Naive thymus-derived CD4-positive, alpha-beta T cell (primary cell): Measurements from ENCODE around the gene ERMP1. TPM values are rescaled to one million over a fixed set of nuclear protein-coding genes. Genes with fewer than 3 reads are reported as not detected.

Experiments used
- ATAC-seq: fragments of 150-1000 bp; cut with Tn5 transposase; 2 replicates; pipeline ENCODE4 v1.10.0; 2021; ENCODE audit warnings: mild to moderate bottlenecking, moderate library complexity
- CTCF ChIA-PET: fragments of 350-600 bp; sonication (Branson Sonifier 250); formaldehyde crosslinking; loops from one replicate; lab custom pipeline; 2021; ENCODE audit warnings: antibody characterized with exemption; lab: Charles Lee
- POLR2A ChIA-PET: fragments of 350-600 bp; sonication (Branson Sonifier 250); formaldehyde crosslinking; loops from one replicate; lab custom pipeline; 2021; ENCODE audit warnings: antibody characterized with exemption, inconsistent platforms; lab: Charles Lee
- DNase-seq, 9 donors: peaks; one replicate each; pipeline versions ENCODE4 v3.0.0 to v3.0.0-alpha.2; 2020 to 2022; ENCODE audit warnings: mixed read lengths in 1 of 9
- H3K27ac ChIP-seq: one replicate; pipeline ENCODE4 v1.7.0; 2013; ENCODE audit warnings: mild to moderate bottlenecking, low read depth, low read length, moderate library complexity
- H3K27me3 ChIP-seq, 2 donors: one replicate each; pipeline ENCODE4 v1.7.0; 2013; ENCODE audit warnings: low read length in 2 of 2, mild to moderate bottlenecking in 2 of 2, moderate library complexity in 2 of 2; ENCODE audit not compliant: control insufficient read depth in 2 of 2, insufficient read depth in 2 of 2
- H3K36me3 ChIP-seq, 3 experiments: 1 replicate in 2 of 3; 2 replicates in 1 of 3; pipeline ENCODE4 v1.7.0; 2013; ENCODE audit warnings: low read length in 3 of 3, mild to moderate bottlenecking in 3 of 3, moderate library complexity in 1 of 3; ENCODE audit not compliant: insufficient read depth in 3 of 3, control insufficient read depth in 2 of 3
- H3K4me1 ChIP-seq, 2 donors: one replicate each; pipeline ENCODE4 v1.7.0; 2013; ENCODE audit warnings: low read length in 2 of 2, mild to moderate bottlenecking in 2 of 2, moderate library complexity in 1 of 2; ENCODE audit not compliant: control insufficient read depth in 2 of 2, insufficient read depth in 2 of 2
- H3K4me3 ChIP-seq: 2 replicates; pipeline ENCODE4 v1.7.0; 2013; ENCODE audit warnings: mild to moderate bottlenecking, low read length
- H3K9me3 ChIP-seq, 3 experiments: 1 replicate in 2 of 3; 2 replicates in 1 of 3; pipeline ENCODE4 v1.7.0; 2013; ENCODE audit warnings: low read length in 3 of 3; ENCODE audit not compliant: control insufficient read depth in 2 of 3
- H3K27ac Mint-ChIP-seq, 9 donors: one replicate each; pipeline ENCODE4 v1.8.0; 2020 to 2022; ENCODE audit warnings: mixed read lengths in 9 of 9, mild to moderate bottlenecking in 8 of 9, moderate library complexity in 5 of 9, inconsistent platforms in 2 of 9
- H3K27me3 Mint-ChIP-seq, 5 donors: one replicate each; pipeline ENCODE4 v1.8.0; 2021 to 2022; ENCODE audit warnings: mixed read lengths in 5 of 5, mild to moderate bottlenecking in 1 of 5
- H3K36me3 Mint-ChIP-seq, 5 donors: one replicate each; pipeline ENCODE4 v1.8.0; 2020 to 2022; ENCODE audit warnings: mixed read lengths in 5 of 5, mild to moderate bottlenecking in 3 of 5, inconsistent platforms in 1 of 5
- H3K4me1 Mint-ChIP-seq, 7 donors: one replicate each; pipeline ENCODE4 v1.8.0; 2020 to 2022; ENCODE audit warnings: mixed read lengths in 7 of 7, mild to moderate bottlenecking in 3 of 7, inconsistent platforms in 1 of 7
- H3K4me3 Mint-ChIP-seq, 10 donors: one replicate each; pipeline ENCODE4 v1.8.0; 2020 to 2022; ENCODE audit warnings: mild to moderate bottlenecking in 10 of 10, mixed read lengths in 10 of 10, moderate library complexity in 6 of 10, inconsistent platforms in 2 of 10
- H3K9me3 Mint-ChIP-seq, 11 donors: one replicate each; pipeline ENCODE4 v1.8.0; 2020 to 2022; ENCODE audit warnings: mixed read lengths in 11 of 11, mild to moderate bottlenecking in 4 of 11, inconsistent platforms in 1 of 11, moderate library complexity in 1 of 11
- intact Hi-C, 2 donors: fragments of 100-400 bp; cut with micrococcal nuclease; formaldehyde crosslinking; loops; one replicate each; pipeline ENCODE4 v1.15.1; 2023
- polyA plus RNA-seq, 2 donors: library from polyadenylated mRNA; unstranded; fragments of 300-500 nt; fragmentation: Illumina TruSeq; gene quantifications; one replicate each; pipeline ENCODE4 v1.2.3, GENCODE V29; 2021
- total RNA-seq, 6 experiments: library from RNA in 5 of 6; stranded (reverse) in 5 of 6; gene quantifications; 1 replicate in 5 of 6; 2 replicates in 1 of 6; pipeline ENCODE4 v1.2.3 and lab custom pipeline; 2021 to 2026

The ERMP1 gene
- total and polyA plus RNA-seq, 7 experiments from 2014 or later = 7.3 to 37.1 (median 13.0) TPM

GRCh38 chr9:5850724-5851122, 17.8 kb upstream of the ERMP1 start:
- Histone ChIP-seq H3K36me3 (no peaks in the 10 kb centered on the region), H3K27me3 (no peaks in the 10 kb centered on the region), H3K4me3 (no peak overlapping the region), H3K4me1 (peaks cover 3 to 11% of the 10 kb centered on the region in 2 donors), H3K9me3 (no peaks in the 10 kb centered on the region), H3K27ac (no peak overlapping the region)
- DNase-seq = no peak
- peaks cover 0 to 9% (median 0%) of the 10 kb centered on the region in 11 donors for H3K9me3 Mint-ChIP-seq
- H3K27me3 Mint-ChIP-seq = no peaks in the 10 kb centered on the region
- H3K4me1 Mint-ChIP-seq = peaks cover 19 to 68% (median 45%) of the 10 kb centered on the region in 7 donors
- H3K36me3 Mint-ChIP-seq = peaks cover 3 to 59% (median 6%) of the 10 kb centered on the region in 5 donors
- CTCF ChIA-PET = interaction anchor here (0.6 to 1.2 kb wide), 3 partner anchors 19 to 260 kb away, joined by 3 read pairs; no protein-coding TSS in a partner anchor
- peak overlapping the region in 1 of 10 donors; percentile 44 for H3K4me3 Mint-ChIP-seq
- POLR2A ChIA-PET = interaction anchor here (2.4 kb wide), 1 partner anchor 9 kb away, joined by 10 read pairs; no protein-coding TSS in a partner anchor
- intact Hi-C loops = loop anchor here (1.0 to 2.0 kb wide), 3 partner anchors 7 to 18 kb away; partner anchors contain the start of gene ERMP1 (in 1 of the 2)
- no peak for ATAC-seq
- H3K27ac Mint-ChIP-seq = peak overlapping the region in 6 of 9 donors; percentile 1 to 83 (median 57)

DNA sequence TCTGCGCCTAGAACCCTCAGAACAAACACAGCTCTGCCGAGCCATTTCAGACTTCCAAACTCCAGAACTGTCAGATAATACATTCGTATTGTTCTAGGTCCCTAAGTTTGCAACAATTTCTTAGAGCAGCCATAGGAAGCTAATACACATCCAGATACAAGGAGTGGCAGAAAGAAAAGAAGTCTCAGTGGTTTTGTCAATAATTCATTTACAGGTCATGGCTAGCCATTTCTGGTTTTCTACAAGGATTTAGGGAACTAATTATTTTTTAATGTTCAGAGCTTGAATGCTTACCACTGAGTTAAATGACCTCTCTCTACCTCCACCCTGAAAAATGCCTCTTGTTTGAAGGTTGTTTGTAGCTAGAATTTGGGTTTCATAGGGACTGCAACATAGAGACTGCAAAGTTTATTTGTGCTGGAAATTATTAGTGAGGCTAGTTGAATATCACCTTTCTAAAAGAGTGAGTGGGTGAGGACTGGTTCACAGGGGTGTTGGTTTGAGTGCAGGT, 15.5 kb upstream of the ERMP1 start:
- Histone ChIP-seq H3K27me3 (no peaks in the 10 kb centered on the region), H3K36me3 (no peaks in the 10 kb centered on the region), H3K9me3 (no peaks in the 10 kb centered on the region), H3K4me3 (no peak overlapping the region), H3K4me1 (peaks cover 23 to 32% of the 10 kb centered on the region in 2 donors), H3K27ac (no peak overlapping the region)
- CTCF ChIA-PET = no interaction called here
- intact Hi-C loops = loop anchor here in 1 of 2 donors (5.0 to 10.0 kb wide), 3 partner anchors 834 to 1554 kb away; partner anchors contain the start of genes PLPP6 and SPATA6L
- Mint-ChIP-seq H3K4me1 (peaks cover 41 to 82% (median 63%) of the 10 kb centered on the region in 7 donors), H3K4me3 (no peak overlapping the region), H3K27me3 (no peaks in the 10 kb centered on the region), H3K36me3 (peaks cover 0 to 44% (median 0%) of the 10 kb centered on the region in 5 donors), H3K27ac (peak overlapping the region in 5 of 9 donors; percentile 18 to 68 (median 54)), H3K9me3 (peaks cover 0 to 4% (median 0%) of the 10 kb centered on the region in 11 donors)
- POLR2A ChIA-PET = interaction anchor here (0.6 to 1.2 kb wide), 3 partner anchors 25 to 665 kb away, joined by 3 to 5 read pairs (median 4); no protein-coding TSS in a partner anchor
- DNase-seq (no peak), ATAC-seq (no peak)

DNA sequence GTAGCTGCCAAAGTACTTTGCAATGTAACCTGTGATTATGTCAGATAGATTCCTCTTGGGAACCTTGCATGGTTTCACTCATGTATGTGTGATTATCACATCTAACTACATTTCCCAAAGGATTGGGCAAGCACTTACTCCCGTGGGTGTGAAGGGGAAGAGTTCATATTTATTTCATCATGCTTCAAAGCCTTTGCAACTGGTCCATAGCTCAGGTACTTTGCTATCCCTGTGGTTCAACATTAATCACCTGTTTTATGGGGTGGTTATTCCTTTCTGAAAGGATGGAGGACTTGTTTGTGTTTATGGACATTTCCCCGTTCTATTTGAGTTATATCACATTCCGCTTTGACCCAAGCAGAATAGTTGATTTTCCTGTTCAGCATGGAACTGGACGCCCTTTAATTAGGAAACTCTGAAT, 13.6 kb upstream of the ERMP1 start:
- ATAC-seq = no peak
- Mint-ChIP-seq H3K27ac (peak overlapping the region in 5 of 9 donors; percentile 9 to 43 (median 21)), H3K27me3 (no peaks in the 10 kb centered on the region), H3K36me3 (peaks cover 0 to 47% (median 0%) of the 10 kb centered on the region in 5 donors), H3K4me1 (peaks cover 48 to 82% (median 64%) of the 10 kb centered on the region in 7 donors), H3K9me3 (peaks cover 0 to 10% (median 0%) of the 10 kb centered on the region in 11 donors), H3K4me3 (no peak overlapping the region)
- Histone ChIP-seq H3K27me3 (no peaks in the 10 kb centered on the region), H3K4me3 (no peak overlapping the region), H3K4me1 (peaks cover 36 to 51% of the 10 kb centered on the region in 2 donors), H3K36me3 (no peaks in the 10 kb centered on the region), H3K27ac (no peak overlapping the region), H3K9me3 (no peaks in the 10 kb centered on the region)
- intact Hi-C loops = loop anchor here in 1 of 2 donors (5.0 to 10.0 kb wide), 3 partner anchors 836 to 1552 kb away; partner anchors contain the start of genes PLPP6 and SPATA6L
- ChIA-PET CTCF (interaction anchor here (1.0 kb wide), 1 partner anchor 14 kb away, joined by 3 read pairs; the partner anchor contains the start of gene ERMP1), POLR2A (interaction anchor here (0.8 kb wide), 1 partner anchor 16 kb away, joined by 4 read pairs; no protein-coding TSS in a partner anchor)
- no peak for DNase-seq

DNA sequence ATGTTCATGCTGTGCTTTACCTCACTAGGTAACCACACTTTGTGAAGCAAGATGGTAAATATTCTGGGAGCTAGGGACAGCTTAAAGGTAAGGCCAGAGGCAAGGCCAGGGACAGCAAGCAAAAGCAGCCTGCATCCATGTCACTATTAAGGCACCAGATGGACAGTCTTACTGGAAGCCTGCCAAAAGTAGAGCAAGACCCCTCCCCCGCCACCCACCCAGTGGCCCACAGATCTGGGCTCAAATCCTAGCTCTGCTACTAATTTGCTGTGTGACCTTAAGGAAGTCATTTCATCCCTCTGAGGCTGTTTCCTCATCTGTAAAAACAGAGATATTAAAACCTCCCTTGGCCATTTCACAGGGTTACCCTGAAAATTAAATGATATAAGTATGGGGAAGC, 13.2 kb upstream of the ERMP1 start:
- Histone ChIP-seq H3K4me1 (peaks cover 40 to 52% of the 10 kb centered on the region in 2 donors), H3K27ac (no peak overlapping the region), H3K9me3 (no peaks in the 10 kb centered on the region), H3K27me3 (no peaks in the 10 kb centered on the region), H3K36me3 (no peaks in the 10 kb centered on the region), H3K4me3 (no peak overlapping the region)
- intact Hi-C loops = loop anchor here in 1 of 2 donors (5.0 to 10.0 kb wide), 3 partner anchors 836 to 1551 kb away; partner anchors contain the start of genes PLPP6 and SPATA6L
- Mint-ChIP-seq H3K36me3 (peaks cover 0 to 47% (median 0%) of the 10 kb centered on the region in 5 donors), H3K27ac (peak overlapping the region in 6 of 9 donors; percentile 39 to 92 (median 60)), H3K27me3 (no peaks in the 10 kb centered on the region), H3K4me3 (peak overlapping the region in 3 of 10 donors; percentile 15 to 81 (median 76)), H3K4me1 (peaks cover 47 to 82% (median 64%) of the 10 kb centered on the region in 7 donors), H3K9me3 (peaks cover 0 to 10% (median 0%) of the 10 kb centered on the region in 11 donors)
- no peak for DNase-seq
- ChIA-PET CTCF (interaction anchor here (1.0 to 1.3 kb wide), 2 partner anchors 14 to 39 kb away, joined by 3 to 4 read pairs; partner anchors contain the start of gene ERMP1), POLR2A (interaction anchor here (0.8 kb wide), 1 partner anchor 17 kb away, joined by 4 read pairs; no protein-coding TSS in a partner anchor)
- ATAC-seq = no peak

DNA sequence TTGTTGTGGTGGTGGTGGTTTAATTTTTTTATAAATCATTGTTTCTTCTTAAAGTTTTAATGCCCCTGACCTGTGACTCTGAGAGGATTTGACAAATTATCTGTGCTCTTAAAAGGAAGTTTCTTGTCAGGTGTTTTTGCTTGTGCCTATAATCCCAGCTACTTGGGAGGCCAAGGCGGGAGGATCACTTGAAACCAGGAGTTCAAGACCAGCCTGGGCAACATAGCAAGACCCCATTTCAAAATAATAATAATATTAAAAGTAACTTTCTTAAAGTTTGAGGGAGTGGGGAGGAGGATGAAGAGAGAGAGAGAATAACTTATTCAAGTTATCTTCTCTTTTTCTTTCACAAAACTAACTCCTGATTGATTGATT, 12.2 kb upstream of the ERMP1 start:
- Mint-ChIP-seq H3K36me3 (peaks cover 0 to 46% (median 0%) of the 10 kb centered on the region in 5 donors), H3K4me1 (peaks cover 45 to 84% (median 64%) of the 10 kb centered on the region in 7 donors), H3K27me3 (no peaks in the 10 kb centered on the region), H3K4me3 (peak overlapping the region; percentile 75 to 85 (median 80)), H3K9me3 (peaks cover 0 to 10% (median 0%) of the 10 kb centered on the region in 11 donors), H3K27ac (peak overlapping the region; percentile 80 to 93 (median 91))
- no peaks in the 10 kb centered on the region for H3K9me3 ChIP-seq
- ChIA-PET POLR2A (interaction anchor here (0.6 to 2.7 kb wide), 7 partner anchors 11 to 1410 kb away, joined by 3 to 17 read pairs (median 3); partner anchors contain the start of genes ERMP1 and RIC1), CTCF (interaction anchor here (1.3 to 4.4 kb wide), 2 partner anchors 13 to 40 kb away, joined by 4 to 45 read pairs; partner anchors contain the start of gene ERMP1)
- no peaks in the 10 kb centered on the region for H3K36me3 ChIP-seq
- no peaks in the 10 kb centered on the region for H3K27me3 ChIP-seq
- intact Hi-C loops = loop anchor here (2.0 to 10.0 kb wide), 6 partner anchors 162 to 1550 kb away; partner anchors contain the start of genes KDM4C (in 1 of the 2), PLPP6 (in 1 of the 2), RIC1 (in 1 of the 2) and SPATA6L (in 1 of the 2)
- DNase-seq = no peak
- peaks cover 45 to 47% of the 10 kb centered on the region in 2 donors for H3K4me1 ChIP-seq
- no peak overlapping the region for H3K27ac ChIP-seq
- no peak overlapping the region for H3K4me3 ChIP-seq
- no peak for ATAC-seq
